ENCODE data around the gene DCTN3. TPM values are rescaled to one million over a fixed set of nuclear protein-coding genes. Genes with fewer than 3 reads are reported as not detected.
A peak's percentile ranks its signal among the peaks of the same experiment; 100 is the strongest.

Gene DCTN3
- total and polyA plus RNA-seq, 9 of the 15 experiments (the other 6 are each of a cell fraction or from before 2014, with no cell fraction given) = 11.0 to 51.0 (median 41.9) TPM

- TF ChIP-seq E2F3 (CRISPR knock-in tag; IDR thresholded peaks at IDR 0.05) (no peak), MBD2 (IDR thresholded peaks at IDR 0.05; ENCODE audit: borderline replicate concordance, low read depth) (peak; percentile 90; the same call in 1 of the 2 replicates), GABPA (tag; conservative IDR thresholded peaks at IDR 0.05; ENCODE audit: low read depth) (peak; percentile 62), NRF1 (conservative IDR thresholded peaks at IDR 0.05 in 1 of 2, IDR thresholded peaks at IDR 0.05 in 1 of 2) (peak; percentile 42 to 63; a peak in 3 of 4 replicates), SNIP1 (IDR thresholded peaks at IDR 0.05; ENCODE audit: low read depth) (peak; percentile 23; the same call in 1 of the 2 replicates), ZNF592 (IDR thresholded peaks at IDR 0.05) (peak; percentile 56; the same call in 1 of the 2 replicates), ELF1 (tag; IDR thresholded peaks at IDR 0.05) (peak; percentile 60; the same call in 1 of the 2 replicates), RFX5 (IDR thresholded peaks at IDR 0.05; ENCODE audit: low read depth, low read length) (no peak), MAX (CRISPR knock-in tag; IDR thresholded peaks at IDR 0.05) (0 out of 2 replicates have a peak, but pooled peaks have one; percentile 75), SUPT5H (IDR thresholded peaks at IDR 0.05) (0 out of 2 replicates have a peak, but pooled peaks have one; percentile 48), ZNF274 (IDR thresholded peaks at IDR 0.05; ENCODE audit: borderline replicate concordance, low read depth, low read length) (no peak), CBX2 (IDR thresholded peaks at IDR 0.05; ENCODE audit: insufficient read depth, low read length, poor library complexity, severe bottlenecking) (no peak), CREB3L1 (IDR thresholded peaks at IDR 0.05; ENCODE audit: borderline replicate concordance, low read depth) (no peak), POLR2A (conservative IDR thresholded peaks at IDR 0.05) (peak; percentile 71), HNRNPL (IDR thresholded peaks at IDR 0.05; ENCODE audit: low read depth, low read length) (peak; percentile 93)
- TF ChIP-seq, protein P1, sequence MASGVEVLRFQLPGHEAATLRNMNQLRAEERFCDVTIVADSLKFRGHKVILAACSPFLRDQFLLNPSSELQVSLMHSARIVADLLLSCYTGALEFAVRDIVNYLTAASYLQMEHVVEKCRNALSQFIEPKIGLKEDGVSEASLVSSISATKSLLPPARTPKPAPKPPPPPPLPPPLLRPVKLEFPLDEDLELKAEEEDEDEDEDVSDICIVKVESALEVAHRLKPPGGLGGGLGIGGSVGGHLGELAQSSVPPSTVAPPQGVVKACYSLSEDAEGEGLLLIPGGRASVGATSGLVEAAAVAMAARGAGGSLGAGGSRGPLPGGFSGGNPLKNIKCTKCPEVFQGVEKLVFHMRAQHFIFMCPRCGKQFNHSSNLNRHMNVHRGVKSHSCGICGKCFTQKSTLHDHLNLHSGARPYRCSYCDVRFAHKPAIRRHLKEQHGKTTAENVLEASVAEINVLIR (CRISPR knock-in tag; IDR thresholded peaks at IDR 0.05) = no peak
These were observed 17.3 kb upstream of the DCTN3 start, which contains the start of gene SIGMAR1 (continued) for GRCh38 chr9:34637356-34638137.

Data from K562 (cell line).